Endothelial cell of umbilical vein (primary cell): ENCODE results near the gene DUT. TPM values are rescaled to one million over a fixed set of nuclear protein-coding genes. Genes with fewer than 3 reads are reported as not detected.

Experiments used
- BruUV-seq: library from RNA; stranded (reverse); fragments of 400-500 nt; replicated peaks from 2 replicates; lab custom pipeline; 2021; lab: Mats Ljungman, UMichigan
- CTCF ChIA-PET: fragments of 300-600, 350-600 bp; sonication (Branson Sonifier 250); formaldehyde crosslinking; loops from one replicate; lab custom pipeline; 2021; ENCODE audit warnings: antibody characterized with exemption, inconsistent platforms; lab: Charles Lee
- POLR2A ChIA-PET: fragments of 300-600, 350-600 bp; sonication (Branson Sonifier 250); formaldehyde crosslinking; loops from one replicate; lab custom pipeline; 2021; ENCODE audit warnings: antibody characterized with exemption, inconsistent platforms; lab: Charles Lee
- DNase-seq: peaks from one replicate; pipeline ENCODE4 v3.0.0-alpha.2; 2011; ENCODE audit warnings: low read depth, low spot score
- FAIRE-seq: peaks from 2 replicates; lab custom pipeline; 2011; peaks lifted over from hg19 to GRCh38; lab: Jason Lieb, UNC
- H2AFZ ChIP-seq: 2 replicates; pipeline ENCODE4 v1.6.0; 2012; ENCODE audit warnings: low read depth, low read length, control low read depth, inconsistent platforms
- H3K27ac ChIP-seq: 2 replicates; pipeline ENCODE4 v1.5.1; 2011; ENCODE audit warnings: low read depth, mild to moderate bottlenecking, control low read depth, low read length, moderate library complexity; ENCODE audit not compliant: insufficient read depth
- H3K27me3 ChIP-seq, 2 experiments: 2 replicates each; pipeline versions ENCODE4 v1.6.0 to v1.6.1; 2011; ENCODE audit warnings: low read length in 2 of 2, mixed read lengths in 1 of 2; ENCODE audit not compliant: control insufficient read depth in 2 of 2, insufficient read depth in 2 of 2
- H3K36me3 ChIP-seq, 2 experiments: 2 replicates in 1 of 2; 3 replicates in 1 of 2; pipeline ENCODE4 v1.5.1; 2011; ENCODE audit warnings: low read length in 2 of 2, mild to moderate bottlenecking in 1 of 2, moderate library complexity in 1 of 2; ENCODE audit not compliant: control insufficient read depth in 2 of 2, insufficient read depth in 2 of 2; ENCODE audit errors: extremely low read depth in 1 of 2
- H3K4me1 ChIP-seq: 3 replicates; pipeline ENCODE4 v1.5.1; 2011; ENCODE audit warnings: mild to moderate bottlenecking, low read length; ENCODE audit not compliant: control insufficient read depth, insufficient read depth; ENCODE audit errors: extremely low read depth
- H3K4me2 ChIP-seq: 2 replicates; pipeline ENCODE4 v1.6.1; 2011; ENCODE audit warnings: low read length, control low read depth, mixed read lengths; ENCODE audit not compliant: insufficient read depth
- H3K4me3 ChIP-seq, 3 experiments: fragments of 200-600 bp in 1 of 3; sonication (generic), shearing (Covaris generic) in 1 of 3; replicated peaks in 1 of 3; 2 replicates each; pipeline ENCODE4 v1.5.1; 2011 to 2016; ENCODE audit warnings: control low read depth in 3 of 3, low read length in 3 of 3, mild to moderate bottlenecking in 2 of 3, inconsistent platforms in 1 of 3, low read depth in 1 of 3, moderate library complexity in 1 of 3; ENCODE audit not compliant: insufficient read depth in 1 of 3
- H3K79me2 ChIP-seq: 2 replicates; pipeline ENCODE4 v1.6.0; 2012; ENCODE audit warnings: low read length, inconsistent platforms; ENCODE audit not compliant: control insufficient read depth, insufficient read depth
- H3K9ac ChIP-seq: replicated peaks from 2 replicates; pipeline ENCODE3; 2011; ENCODE audit warnings: low read length, control low read depth; ENCODE audit not compliant: insufficient read depth; ENCODE audit errors: extremely low read depth
- H3K9me1 ChIP-seq: replicated peaks from 3 replicates; pipeline ENCODE4 v1.6.0; 2011; ENCODE audit warnings: mild to moderate bottlenecking, low read length; ENCODE audit not compliant: control insufficient read depth, insufficient read depth; ENCODE audit errors: extremely low read depth
- H3K9me3 ChIP-seq: replicated peaks from 2 replicates; pipeline ENCODE4 v1.5.1; 2012; ENCODE audit warnings: low read length, inconsistent platforms; ENCODE audit not compliant: control insufficient read depth, insufficient read depth
- H4K20me1 ChIP-seq: replicated peaks from 2 replicates; pipeline ENCODE3; 2011; ENCODE audit warnings: mild to moderate bottlenecking, low read length; ENCODE audit not compliant: control insufficient read depth, insufficient read depth; ENCODE audit errors: extremely low read depth
- EZH2 ChIP-seq: IDR thresholded peaks from 2 replicates; pipeline ENCODE4 v1.6.1; 2012; ENCODE audit warnings: borderline replicate concordance, low read depth, mild to moderate bottlenecking, moderate library complexity, low read length, inconsistent platforms; ENCODE audit not compliant: severe bottlenecking
- GATA2 ChIP-seq: IDR thresholded peaks from 2 replicates; pipeline ENCODE4 v1.7.0; 2011; ENCODE audit warnings: low read depth, mild to moderate bottlenecking, moderate library complexity, mixed read lengths, low read length; ENCODE audit not compliant: insufficient read length, insufficient read depth
- POLR2AphosphoS5 ChIP-seq: IDR thresholded peaks from 2 replicates; pipeline ENCODE4 v1.6.1; 2012; ENCODE audit warnings: low read depth, mild to moderate bottlenecking, control low read depth, low read length, moderate library complexity; ENCODE audit not compliant: insufficient read depth
- dilution Hi-C: fragments of 300-500 bp; cut with MboI; formaldehyde crosslinking; loops from one replicate; pipeline ENCODE4 v1.15.0; 2019; ENCODE audit warnings: low sequenced_read_pairs; ENCODE audit not compliant: extremely low pct_ligation_motif_present
- intact Hi-C: fragments of 100-400 bp; cut with micrococcal nuclease; formaldehyde crosslinking; loops from one replicate; pipeline ENCODE4 v1.10.0; 2022
- polyA plus RNA-seq, 4 experiments: library from polyadenylated mRNA; depleted of rRNA in 3 of 4; stranded (reverse) in 3 of 4; unstranded in 1 of 4; fragments of >200 nt; gene quantifications; 2 replicates each; pipeline versions ENCODE4 v1.2.1 to v1.2.3, GENCODE V29; 2011 to 2012; ENCODE audit warnings: missing spikeins in 1 of 4
- total RNA-seq: library from RNA; stranded (reverse); gene quantifications from 2 replicates; pipeline ENCODE4 v1.2.3, GENCODE V29; 2021
- TF ChIP-seq, protein P1 (sequence below), 2 donors: IDR thresholded peaks; 1 replicate in 1 of 2; 2 replicates in 1 of 2; pipeline ENCODE4 v1.5.1; 2011; ENCODE audit warnings: low read length in 2 of 2, mild to moderate bottlenecking in 2 of 2, moderate library complexity in 2 of 2, control low read depth in 1 of 2, inconsistent platforms in 1 of 2, low read depth in 1 of 2; ENCODE audit not compliant: insufficient read depth in 1 of 2; ENCODE audit errors: extremely low read depth in 1 of 2
- TF ChIP-seq, protein P2 (sequence below): IDR thresholded peaks from 2 replicates; pipeline ENCODE4 v1.6.1; 2011; ENCODE audit not compliant: insufficient read depth, insufficient read length

DUT gene
- total and polyA plus RNA-seq, 2 donors (not counting 3 experiments of a cell fraction or from before 2014, with no cell fraction given), result 59.9 to 135 TPM

DNA sequence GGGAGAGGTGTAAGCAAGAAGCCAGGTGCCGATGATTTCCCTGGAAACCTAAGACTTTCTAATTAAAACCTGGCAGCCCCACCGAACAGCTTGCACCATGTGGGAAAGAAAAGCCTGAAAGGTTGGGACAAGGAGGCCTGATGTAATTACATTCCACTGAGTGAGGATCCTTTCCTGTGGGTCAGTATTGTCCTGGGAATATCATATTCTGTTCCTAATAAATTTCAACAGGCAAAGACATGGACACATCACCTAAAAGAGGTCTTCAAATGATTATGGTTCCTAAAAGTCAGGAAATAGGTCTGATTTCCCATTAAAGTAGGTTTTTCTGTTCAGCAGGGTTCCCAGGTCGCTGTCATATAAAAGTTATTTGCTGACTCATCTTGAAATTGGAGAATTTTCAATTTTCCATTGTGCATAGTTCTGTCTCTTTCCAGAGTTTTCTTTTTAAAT, 58.5 kb downstream of the DUT start:
- H3K79me2 ChIP-seq, result no peaks in the 10 kb centered on the region
- H3K27ac ChIP-seq, result no peak overlapping the region
- H3K9me1 ChIP-seq, result no peaks in the 10 kb centered on the region
- BruUV-seq, result no TSS peak
- no peak overlapping the region for H3K4me2 ChIP-seq
- intact Hi-C loops (no loop called here), dilution Hi-C loops (no loop called here)
- no peak for FAIRE-seq
- H3K9me3 ChIP-seq, result no peaks in the 10 kb centered on the region
- no peak overlapping the region for H2AFZ ChIP-seq
- H3K36me3 ChIP-seq, result no peaks in the 10 kb centered on the region
- no peaks in the 10 kb centered on the region for H4K20me1 ChIP-seq
- POLR2A ChIA-PET, result no interaction called here
- no peaks in the 10 kb centered on the region for H3K27me3 ChIP-seq
- H3K4me1 ChIP-seq, result peaks cover 45% of the 10 kb centered on the region
- H3K4me3 ChIP-seq, result no peak overlapping the region
- no peak overlapping the region for H3K9ac ChIP-seq
- CTCF ChIA-PET, result no interaction called here
- DNase-seq, result peak; percentile 29
- TF ChIP-seq, protein P1, sequence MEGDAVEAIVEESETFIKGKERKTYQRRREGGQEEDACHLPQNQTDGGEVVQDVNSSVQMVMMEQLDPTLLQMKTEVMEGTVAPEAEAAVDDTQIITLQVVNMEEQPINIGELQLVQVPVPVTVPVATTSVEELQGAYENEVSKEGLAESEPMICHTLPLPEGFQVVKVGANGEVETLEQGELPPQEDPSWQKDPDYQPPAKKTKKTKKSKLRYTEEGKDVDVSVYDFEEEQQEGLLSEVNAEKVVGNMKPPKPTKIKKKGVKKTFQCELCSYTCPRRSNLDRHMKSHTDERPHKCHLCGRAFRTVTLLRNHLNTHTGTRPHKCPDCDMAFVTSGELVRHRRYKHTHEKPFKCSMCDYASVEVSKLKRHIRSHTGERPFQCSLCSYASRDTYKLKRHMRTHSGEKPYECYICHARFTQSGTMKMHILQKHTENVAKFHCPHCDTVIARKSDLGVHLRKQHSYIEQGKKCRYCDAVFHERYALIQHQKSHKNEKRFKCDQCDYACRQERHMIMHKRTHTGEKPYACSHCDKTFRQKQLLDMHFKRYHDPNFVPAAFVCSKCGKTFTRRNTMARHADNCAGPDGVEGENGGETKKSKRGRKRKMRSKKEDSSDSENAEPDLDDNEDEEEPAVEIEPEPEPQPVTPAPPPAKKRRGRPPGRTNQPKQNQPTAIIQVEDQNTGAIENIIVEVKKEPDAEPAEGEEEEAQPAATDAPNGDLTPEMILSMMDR (IDR thresholded peaks at IDR 0.05; ENCODE audit: extremely low read depth in 1 of 2, insufficient read depth in 1 of 2, low read depth in 1 of 2, low read length in 2 of 2), result no peak
- TF ChIP-seq GATA2, result no peak
- TF ChIP-seq, protein P2, sequence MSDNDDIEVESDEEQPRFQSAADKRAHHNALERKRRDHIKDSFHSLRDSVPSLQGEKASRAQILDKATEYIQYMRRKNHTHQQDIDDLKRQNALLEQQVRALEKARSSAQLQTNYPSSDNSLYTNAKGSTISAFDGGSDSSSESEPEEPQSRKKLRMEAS, result no peak

DNA sequence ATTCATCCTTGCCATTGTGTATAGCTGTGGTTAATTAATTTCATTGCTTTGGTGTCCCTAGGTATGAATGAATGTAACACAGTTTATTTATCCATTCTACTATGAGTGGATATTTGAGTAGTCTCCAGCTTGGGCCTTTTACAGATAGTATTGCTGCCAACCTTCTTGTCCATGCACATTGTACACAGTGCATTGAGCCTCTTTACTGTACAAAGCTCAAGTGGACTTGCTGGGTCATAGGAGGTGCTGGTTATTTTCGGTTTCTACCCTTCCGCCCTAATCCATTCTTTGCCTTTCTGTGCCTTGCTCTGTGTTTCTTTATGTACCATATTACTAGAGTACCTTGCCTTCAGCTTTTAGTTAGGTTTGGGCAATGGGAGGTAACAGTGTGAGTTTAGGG, 60.7 kb downstream of the DUT start:
- peak overlapping the region; percentile 73 for H2AFZ ChIP-seq
- ChIA-PET CTCF (interaction anchor here (0.8 to 2.6 kb wide), 10 partner anchors 9 to 754 kb away, joined by 3 to 19 read pairs (median 4); no protein-coding TSS in a partner anchor), POLR2A (interaction anchor here (1.7 kb wide), 1 partner anchor 11 kb away, joined by 3 read pairs; no protein-coding TSS in a partner anchor)

More for the DNA sequence above, 60.7 kb downstream of the DUT start:
- Histone ChIP-seq H3K9me3 (no peaks in the 10 kb centered on the region), H3K27ac (peak overlapping the region; percentile 78), H3K9me1 (no peaks in the 10 kb centered on the region), H3K36me3 (no peaks in the 10 kb centered on the region), H3K4me2 (peak overlapping the region; percentile 1), H3K4me1 (peaks cover 36% of the 10 kb centered on the region), H4K20me1 (no peaks in the 10 kb centered on the region), H3K4me3 (no peak overlapping the region), H3K9ac (no peak overlapping the region), H3K79me2 (no peaks in the 10 kb centered on the region), H3K27me3 (no peaks in the 10 kb centered on the region)
- no TSS peak for BruUV-seq
- intact Hi-C loops (loop anchor here (1.0 to 2.0 kb wide), 2 partner anchors 17 to 34 kb away; no protein-coding TSS in a partner anchor), dilution Hi-C loops (no loop called here)
- FAIRE-seq (no peak), DNase-seq (no peak)
- TF ChIP-seq POLR2AphosphoS5, result no peak
- no peak for TF ChIP-seq EZH2
